Activated B cell treated with CpG ODN at 0.5 μM for 24 hours (primary cell): Measurements from ENCODE around the gene LGI2. TPM values are rescaled to one million over a fixed set of nuclear protein-coding genes. Genes with fewer than 3 reads are reported as not detected.

Source experiments
- ATAC-seq: fragments of 200-7000 bp; cut with Tn5 transposase; one replicate; pipeline ENCODE4 v1.10.0; 2021; ENCODE audit warnings: low read depth, mild to moderate bottlenecking, moderate library complexity
- CTCF ChIA-PET: fragments of 350-600 bp; sonication (Branson Sonifier 250); formaldehyde crosslinking; loops from one replicate; lab custom pipeline; 2021; ENCODE audit warnings: antibody characterized with exemption; lab: Charles Lee
- POLR2A ChIA-PET: fragments of 350-600 bp; sonication (Branson Sonifier 250); formaldehyde crosslinking; loops from one replicate; lab custom pipeline; 2021; ENCODE audit warnings: antibody characterized with exemption; lab: Charles Lee
- DNase-seq: peaks from one replicate; pipeline ENCODE4 v3.0.0; 2022
- H3K27ac Mint-ChIP-seq: one replicate; pipeline ENCODE4 v1.8.0; 2020; ENCODE audit warnings: mixed read lengths
- H3K27me3 Mint-ChIP-seq: one replicate; pipeline ENCODE4 v1.8.0; 2021; ENCODE audit warnings: mixed read lengths
- H3K36me3 Mint-ChIP-seq: one replicate; pipeline ENCODE4 v1.8.0; 2021; ENCODE audit warnings: low read depth, mixed read lengths
- H3K4me1 Mint-ChIP-seq: one replicate; pipeline ENCODE4 v1.8.0; 2021; ENCODE audit warnings: mixed read lengths
- H3K4me3 Mint-ChIP-seq: one replicate; pipeline ENCODE4 v1.8.0; 2020; ENCODE audit warnings: mild to moderate bottlenecking, mixed read lengths
- H3K9me3 Mint-ChIP-seq: one replicate; pipeline ENCODE4 v1.8.0; 2020; ENCODE audit warnings: mixed read lengths
- CTCF ChIP-seq: fragments of 200-600 bp; IDR thresholded peaks from one replicate; pipeline ENCODE4 v1.8.0; 2022; ENCODE audit warnings: antibody characterized with exemption, mild to moderate bottlenecking
- intact Hi-C: fragments of 100-400 bp; cut with micrococcal nuclease; formaldehyde crosslinking; loops from one replicate; pipeline ENCODE4 v1.15.1; 2024
- total RNA-seq: library from RNA; stranded (reverse); gene quantifications from 2 replicates; pipeline ENCODE4 v1.2.3, GENCODE V29; 2022

LGI2 gene
- total RNA-seq, 1 donor from 2014 or later, result not detected

- DNase-seq, result no peak
- Mint-ChIP-seq H3K36me3 (no peaks in the 10 kb centered on the region), H3K4me1 (no peaks in the 10 kb centered on the region), H3K27me3 (peaks cover 5% of the 10 kb centered on the region), H3K9me3 (no peaks in the 10 kb centered on the region), H3K27ac (no peak overlapping the region), H3K4me3 (no peak overlapping the region)
- ATAC-seq, result no peak
- ChIA-PET CTCF (no interaction called here), POLR2A (no interaction called here)
- TF ChIP-seq CTCF, result no peak
- intact Hi-C loops, result no loop called here
These were observed 12.8 kb upstream of the LGI2 start for GRCh38 chr4:25043548-25043947.

DNA sequence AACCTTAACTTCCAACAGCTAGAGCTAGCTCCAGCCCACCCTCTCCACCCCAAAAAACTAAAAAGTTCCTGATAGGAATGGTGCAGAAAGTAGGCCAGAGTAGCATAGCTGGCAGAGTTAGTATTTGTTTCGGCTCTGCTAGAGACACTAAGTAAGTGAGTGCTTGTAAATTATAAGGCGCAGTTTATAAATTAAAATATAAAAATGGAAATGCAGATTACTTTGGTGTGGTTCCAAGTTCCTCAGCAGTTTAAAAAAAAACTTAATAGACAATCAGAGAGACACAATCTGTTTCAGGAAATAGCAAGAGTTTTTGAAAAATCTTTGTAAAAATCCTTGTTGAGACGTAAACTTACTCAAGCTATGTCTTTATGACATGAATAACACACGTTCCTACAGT is 2.8 kb upstream of the LGI2 start:
- Mint-ChIP-seq H3K36me3 (no peaks in the 10 kb centered on the region), H3K4me3 (no peak overlapping the region), H3K27me3 (peaks cover 41% of the 10 kb centered on the region), H3K9me3 (peaks cover 4% of the 10 kb centered on the region), H3K27ac (no peak overlapping the region), H3K4me1 (peaks cover 5% of the 10 kb centered on the region)
- DNase-seq, result no peak
- intact Hi-C loops, result no loop called here
- ChIA-PET POLR2A (no interaction called here), CTCF (no interaction called here)
- no peak for TF ChIP-seq CTCF
- no peak for ATAC-seq

DNA sequence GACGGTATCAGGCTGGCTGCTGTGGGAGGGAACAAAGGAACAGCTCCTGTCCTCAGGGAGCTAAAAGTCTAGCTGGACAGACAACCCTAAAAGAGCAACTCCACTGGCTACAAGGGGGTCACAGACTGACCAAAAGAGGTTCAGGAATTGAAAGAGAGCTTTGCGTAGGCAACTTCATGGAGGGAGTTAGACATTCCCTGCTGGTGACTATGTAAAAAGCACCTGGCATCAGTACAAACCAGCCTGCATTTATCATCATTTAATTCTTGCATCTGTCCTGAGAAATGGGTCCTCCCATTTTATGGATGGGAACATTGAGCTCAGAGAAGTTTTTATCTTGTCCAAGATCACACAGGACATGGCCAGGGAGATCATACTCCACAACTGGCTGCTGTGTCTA is 1.4 kb upstream of the LGI2 start:
- TF ChIP-seq CTCF, result no peak
- Mint-ChIP-seq H3K27ac (no peak overlapping the region), H3K4me1 (peaks cover 5% of the 10 kb centered on the region), H3K4me3 (no peak overlapping the region), H3K36me3 (no peaks in the 10 kb centered on the region), H3K27me3 (peaks cover 49% of the 10 kb centered on the region), H3K9me3 (peaks cover 4% of the 10 kb centered on the region)
- ChIA-PET CTCF (no interaction called here), POLR2A (no interaction called here)
- intact Hi-C loops, result no loop called here
- ATAC-seq, result no peak
- no peak for DNase-seq

- no peak for DNase-seq
- Mint-ChIP-seq H3K4me3 (peak overlapping the region; percentile 21), H3K9me3 (peaks cover 4% of the 10 kb centered on the region), H3K36me3 (no peaks in the 10 kb centered on the region), H3K27ac (no peak overlapping the region), H3K27me3 (peaks cover 56% of the 10 kb centered on the region), H3K4me1 (peaks cover 5% of the 10 kb centered on the region)
- ChIA-PET POLR2A (no interaction called here), CTCF (no interaction called here)
- intact Hi-C loops, result no loop called here
- no peak for ATAC-seq
- TF ChIP-seq CTCF, result no peak
These were observed 403 bp upstream of the LGI2 start for GRCh38 chr4:25031077-25031621.

- ChIA-PET POLR2A (no interaction called here), CTCF (no interaction called here)
- no peak overlapping the region for H3K27ac Mint-ChIP-seq
- no peak overlapping the region for H3K4me3 Mint-ChIP-seq
- H3K4me1 Mint-ChIP-seq, result peaks cover 5% of the 10 kb centered on the region
- H3K36me3 Mint-ChIP-seq, result no peaks in the 10 kb centered on the region
- intact Hi-C loops, result no loop called here
- peaks cover 4% of the 10 kb centered on the region for H3K9me3 Mint-ChIP-seq
- no peak for TF ChIP-seq CTCF
- no peak for ATAC-seq
- DNase-seq, result no peak
- H3K27me3 Mint-ChIP-seq, result peaks cover 62% of the 10 kb centered on the region
These were observed 1.1 kb downstream of the LGI2 start for GRCh38 chr4:25029479-25030276.
